ENCODE data around the gene PBX1. TPM values are rescaled to one million over a fixed set of nuclear protein-coding genes. Genes with fewer than 3 reads are reported as not detected.

The PBX1 gene
- total RNA-seq, 8 experiments from 2014 or later, result 27.8 to 268 (median 147) TPM

DNA sequence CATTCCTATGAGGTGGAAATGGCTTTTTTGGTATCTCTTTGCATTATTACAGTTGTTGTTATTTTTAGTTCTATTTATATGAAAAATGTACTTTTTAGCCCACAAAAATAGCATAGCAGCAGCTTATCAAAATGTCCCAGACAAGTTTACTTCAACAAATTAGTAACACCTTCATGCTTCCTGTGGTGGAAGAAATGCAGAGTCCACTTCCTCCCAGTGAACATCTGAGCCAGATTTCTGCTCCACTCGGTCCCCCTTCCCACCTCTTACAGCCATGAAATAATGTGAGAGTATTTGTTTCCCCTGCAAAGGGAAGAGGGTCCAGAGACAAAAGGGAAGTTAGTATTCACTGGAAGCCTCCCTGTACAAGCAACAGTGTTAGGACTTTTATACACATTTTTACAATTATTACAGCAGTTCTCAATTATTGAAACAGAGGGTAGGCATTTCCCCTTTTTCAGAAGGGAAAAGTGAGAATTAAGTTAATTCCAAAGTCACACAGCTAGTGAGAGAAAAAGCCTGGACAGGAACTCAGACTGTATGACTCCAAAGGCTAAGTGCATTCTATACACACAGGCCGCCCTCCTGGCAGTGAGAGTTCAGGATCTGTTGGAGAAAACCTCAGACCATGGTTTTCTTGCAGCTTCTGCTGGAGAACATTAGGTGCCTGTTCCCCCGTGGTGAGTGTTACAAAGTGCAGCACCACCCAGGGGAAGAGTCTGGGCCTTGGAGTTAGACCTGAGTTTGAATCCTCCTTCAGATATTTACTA is 126.5 kb downstream of the PBX1 start:
- Histone ChIP-seq H3K27ac (no peak overlapping the region), H3K4me1 (replicated peaks in 1 of 2) (peaks cover 25 to 38% of the 10 kb centered on the region in 2 donors), H3K4me3 (no peak overlapping the region)
- no peak for ATAC-seq (replicated peaks in 6 of 8)
- WGBS, 10 experiments, result 0 to 100% (median 91%) methylated on average over 1 to 3 of the region's 3 CpGs; no CpG with 5 or more reads in 2 of the 10 experiments
- in situ Hi-C loops (cut with MboI; ENCODE audit: low pct_unique_long_range_greater_than_20kb in 2 of 9, low sequenced_read_pairs in 9 of 9, unreplicated experiment in 9 of 9), result no loop called here

DNA sequence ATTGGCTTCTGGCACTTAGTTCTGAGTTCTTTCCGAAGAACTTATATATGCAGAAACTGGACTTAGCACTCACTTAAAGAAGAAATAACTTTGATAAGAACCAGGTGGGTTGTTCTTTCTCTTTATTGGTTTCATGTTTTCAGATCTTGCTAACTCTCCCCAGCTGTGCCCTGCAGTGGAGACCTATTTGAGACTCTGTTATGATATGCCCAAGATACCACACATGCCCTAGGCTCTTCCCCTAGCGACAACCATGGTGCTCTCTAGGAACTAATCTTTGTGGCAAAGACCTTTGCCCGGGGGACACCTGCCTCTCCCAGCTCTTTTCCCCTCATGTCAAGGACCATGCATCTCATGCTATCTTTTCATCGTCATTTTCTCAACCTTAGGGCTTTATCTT is 128.8 kb downstream of the PBX1 start:
- no peak for ATAC-seq (replicated peaks in 6 of 8)
- no peak overlapping the region for H3K27ac ChIP-seq
- WGBS, 10 experiments, result 71 to 100% (median 98%) methylated on average over 1 to 4 of the region's 4 CpGs
- H3K4me3 ChIP-seq, result no peak overlapping the region
- in situ Hi-C loops (cut with MboI; ENCODE audit: low pct_unique_long_range_greater_than_20kb in 2 of 9, low sequenced_read_pairs in 9 of 9, unreplicated experiment in 9 of 9), result no loop called here
- H3K4me1 ChIP-seq (replicated peaks in 1 of 2), result peaks cover 39 to 53% of the 10 kb centered on the region in 2 donors

GRCh38 chr1:164688791-164689190 is 129.8 kb downstream of the PBX1 start:
- in situ Hi-C loops (cut with MboI; ENCODE audit: low pct_unique_long_range_greater_than_20kb in 2 of 9, low sequenced_read_pairs in 9 of 9, unreplicated experiment in 9 of 9), result no loop called here
- peak in 5 of 8 experiments; percentile 34 to 50 (median 40) for ATAC-seq (replicated peaks in 6 of 8)
- 41 to 96% (median 79%) methylated on average over 1 to 11 of the region's 11 CpGs for WGBS, 10 experiments
- Histone ChIP-seq H3K4me1 (replicated peaks in 1 of 2) (peaks cover 42 to 56% of the 10 kb centered on the region in 2 donors), H3K27ac (peak overlapping the region; percentile 73 to 75), H3K4me3 (no peak overlapping the region)

GRCh38 chr1:164689672-164690511 is 130.9 kb downstream of the PBX1 start:
- Histone ChIP-seq H3K4me1 (replicated peaks in 1 of 2) (peaks cover 38 to 57% of the 10 kb centered on the region in 2 donors), H3K27ac (peak overlapping the region; percentile 73 to 75), H3K4me3 (peak overlapping the region in 3 of 5 donors; percentile 2 to 7 (median 6))
- peak in 7 of 8 experiments; percentile 55 to 93 (median 90) for ATAC-seq (replicated peaks in 6 of 8)
- in situ Hi-C loops (cut with MboI; ENCODE audit: low pct_unique_long_range_greater_than_20kb in 2 of 9, low sequenced_read_pairs in 9 of 9, unreplicated experiment in 9 of 9), result no loop called here
- 7 to 80% (median 32%) methylated on average over 1 to 13 of the region's 13 CpGs; no CpG with 5 or more reads in 1 of the 10 experiments for WGBS, 10 experiments

DNA sequence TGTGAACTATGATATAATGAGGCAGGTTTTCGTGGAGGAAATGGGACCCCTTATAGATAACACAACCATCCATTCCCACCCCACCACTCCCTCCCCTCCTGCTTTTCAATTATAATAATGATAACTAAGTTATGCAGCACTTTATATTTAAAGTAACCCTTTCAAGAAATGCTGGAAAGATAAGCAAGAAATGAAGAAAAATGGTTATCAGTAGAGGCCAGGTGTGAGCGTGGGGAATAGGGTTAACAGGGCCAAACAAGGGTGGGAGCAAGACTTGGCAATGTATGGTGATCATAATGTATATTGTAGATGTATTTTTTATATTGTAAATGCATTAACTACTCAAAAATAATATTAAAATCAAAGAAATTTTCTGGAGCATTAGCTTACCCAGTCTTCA is 133.4 kb downstream of the PBX1 start:
- Histone ChIP-seq H3K27ac (no peak overlapping the region), H3K4me1 (replicated peaks in 1 of 2) (peaks cover 49 to 78% of the 10 kb centered on the region in 2 donors), H3K4me3 (no peak overlapping the region)
- in situ Hi-C loops (cut with MboI; ENCODE audit: low pct_unique_long_range_greater_than_20kb in 2 of 9, low sequenced_read_pairs in 9 of 9, unreplicated experiment in 9 of 9), result no loop called here
- no peak for ATAC-seq (replicated peaks in 6 of 8)
- 51 to 100% (median 94%) methylated on average over 1 to 2 of the region's 2 CpGs; no CpG with 5 or more reads in 1 of the 10 experiments for WGBS, 10 experiments

DNA sequence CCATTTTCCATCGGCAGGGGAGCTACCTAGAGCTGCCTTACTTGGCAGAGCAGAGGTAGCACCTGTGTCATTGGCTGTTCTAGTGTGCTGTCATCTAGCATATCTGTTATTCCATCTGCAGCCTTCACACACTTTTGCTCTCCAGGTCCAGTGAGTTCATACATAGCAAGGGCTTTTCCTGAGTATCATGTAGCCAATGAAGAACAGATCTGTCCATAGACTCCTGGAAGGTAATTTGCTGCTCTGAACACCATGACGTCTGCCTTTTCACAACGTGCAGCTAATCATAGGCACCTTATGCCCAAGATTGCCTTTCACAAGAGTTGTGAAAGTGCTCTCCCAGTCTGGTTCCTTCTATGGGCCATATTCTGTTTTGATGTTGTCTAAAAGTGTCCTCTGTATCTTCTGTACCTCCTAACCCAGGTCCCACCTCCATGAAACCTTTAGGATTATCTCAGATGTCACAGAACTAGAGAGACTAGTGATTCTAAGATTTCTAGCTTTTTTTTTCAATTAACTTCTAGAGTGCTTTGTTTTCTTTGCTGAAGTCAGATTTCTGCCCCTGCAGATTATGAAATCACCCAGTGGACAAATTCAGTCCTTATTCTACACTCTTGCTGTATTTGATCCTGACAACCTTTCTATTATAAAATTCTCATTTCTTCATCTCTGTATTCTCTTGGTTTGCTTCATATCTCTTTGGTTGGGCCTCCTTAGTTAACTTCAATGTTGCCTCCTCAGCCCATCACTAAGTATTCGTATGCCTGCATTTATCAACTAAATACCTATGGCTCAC is 134.8 kb downstream of the PBX1 start:
- peaks cover 50 to 82% of the 10 kb centered on the region in 2 donors for H3K4me1 ChIP-seq (replicated peaks in 1 of 2)
- no peak for ATAC-seq (replicated peaks in 6 of 8)
- WGBS, 10 experiments, result 80 to 100% (median 100%) methylated on average over 1 to 4 of the region's 4 CpGs
- no peak overlapping the region for H3K4me3 ChIP-seq
- no peak overlapping the region for H3K27ac ChIP-seq
- in situ Hi-C loops (cut with MboI; ENCODE audit: low pct_unique_long_range_greater_than_20kb in 2 of 9, low sequenced_read_pairs in 9 of 9, unreplicated experiment in 9 of 9), result no loop called here

GRCh38 chr1:164694505-164694904 is 135.5 kb downstream of the PBX1 start:
- no peak overlapping the region for H3K27ac ChIP-seq
- ATAC-seq (replicated peaks in 6 of 8), result no peak
- no peak overlapping the region for H3K4me3 ChIP-seq
- H3K4me1 ChIP-seq (replicated peaks in 1 of 2), result peaks cover 50 to 82% of the 10 kb centered on the region in 2 donors
- WGBS, 10 experiments, result 72 to 100% (median 93%) methylated on average over 1 to 2 of the region's 2 CpGs; no CpG with 5 or more reads in 1 of the 10 experiments
- in situ Hi-C loops (cut with MboI; ENCODE audit: low pct_unique_long_range_greater_than_20kb in 2 of 9, low sequenced_read_pairs in 9 of 9, unreplicated experiment in 9 of 9), result no loop called here

DNA sequence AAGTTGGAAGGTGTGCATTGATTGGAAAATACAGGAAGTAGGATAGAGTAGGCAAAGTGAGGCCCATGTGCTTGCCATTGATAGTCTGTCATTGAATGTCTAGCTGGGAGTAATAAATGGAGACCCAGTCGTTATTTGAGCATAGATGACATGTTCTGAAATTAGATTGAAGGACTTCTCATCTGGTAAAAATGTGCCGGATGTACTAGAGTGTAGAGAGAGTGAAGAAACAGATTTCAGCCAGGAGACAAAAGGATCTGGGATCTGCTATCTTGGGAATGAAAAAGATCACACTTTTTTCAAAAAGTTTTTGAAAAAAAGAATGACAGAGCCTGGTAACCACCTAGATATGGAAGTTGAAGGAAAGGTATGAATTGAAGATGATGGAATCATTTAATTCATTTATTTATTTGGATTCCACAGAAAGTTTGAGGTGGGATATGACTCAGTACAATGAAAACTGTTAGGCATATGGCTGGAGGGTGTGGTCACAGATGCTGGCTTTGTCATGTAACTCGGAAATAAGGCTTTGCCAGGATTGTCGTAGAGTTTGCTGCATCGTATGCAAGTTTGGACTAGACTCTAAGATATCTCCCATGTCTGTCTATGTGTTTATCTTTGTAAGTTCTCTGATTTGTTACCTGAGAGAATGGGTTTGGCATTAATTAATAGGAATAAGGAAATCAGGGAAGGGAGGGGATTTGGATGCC is 137.1 kb downstream of the PBX1 start:
- 5 to 90% (median 79%) methylated on average over 1 to 5 of the region's 5 CpGs; no CpG with 5 or more reads in 1 of the 10 experiments for WGBS, 10 experiments
- in situ Hi-C loops (cut with MboI; ENCODE audit: low pct_unique_long_range_greater_than_20kb in 2 of 9, low sequenced_read_pairs in 9 of 9, unreplicated experiment in 9 of 9), result no loop called here
- Histone ChIP-seq H3K27ac (no peak overlapping the region), H3K4me1 (replicated peaks in 1 of 2) (peaks cover 50 to 82% of the 10 kb centered on the region in 2 donors), H3K4me3 (no peak overlapping the region)
- peak in 3 of 8 experiments; percentile 51 to 91 (median 83) for ATAC-seq (replicated peaks in 6 of 8)

DNA sequence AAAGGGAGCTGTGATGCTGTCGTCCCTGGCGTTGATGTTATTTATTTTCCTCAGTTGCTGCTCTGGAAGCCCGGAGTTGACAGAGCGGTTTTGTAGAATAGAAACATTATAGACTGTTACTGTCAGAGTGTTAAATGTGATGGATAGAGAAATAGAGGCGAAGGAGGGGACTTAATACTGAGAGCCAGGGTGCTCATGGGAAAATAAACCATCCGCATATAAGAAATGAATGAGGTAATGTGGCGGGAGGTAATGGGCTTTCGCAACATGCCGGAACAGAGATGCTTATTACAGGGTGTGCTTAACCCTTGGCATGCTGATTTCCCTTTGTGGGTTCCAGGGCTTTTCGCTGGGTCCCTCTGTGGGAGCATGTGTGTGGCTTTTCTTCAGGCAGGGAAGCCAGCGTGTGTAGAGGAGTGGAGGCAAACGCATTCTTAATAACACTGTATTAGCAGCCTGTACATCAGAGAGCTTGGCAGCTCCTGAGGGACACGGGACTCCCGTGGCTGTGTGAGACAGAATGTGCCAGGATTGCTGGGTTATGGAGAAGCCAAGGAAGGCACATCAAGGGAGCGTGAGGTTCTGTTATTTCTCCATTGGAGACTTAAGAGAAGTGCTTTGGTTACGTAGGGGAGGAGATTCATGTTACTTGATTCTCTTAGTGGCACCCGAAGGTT is 141.0 kb downstream of the PBX1 start:
- 33 to 80% (median 62%) methylated on average over 3 to 16 of the region's 17 CpGs; no CpG with 5 or more reads in 1 of the 10 experiments for WGBS, 10 experiments
- peak overlapping the region; percentile 77 to 78 for H3K27ac ChIP-seq
- in situ Hi-C loops (cut with MboI; ENCODE audit: low pct_unique_long_range_greater_than_20kb in 2 of 9, low sequenced_read_pairs in 9 of 9, unreplicated experiment in 9 of 9), result no loop called here
- peak in 6 of 8 experiments; percentile 11 to 56 (median 50) for ATAC-seq (replicated peaks in 6 of 8)
- peak overlapping the region in 1 of 5 donors; percentile 15 for H3K4me3 ChIP-seq
- H3K4me1 ChIP-seq (replicated peaks in 1 of 2), result peaks cover 75 to 100% of the 10 kb centered on the region in 2 donors

DNA sequence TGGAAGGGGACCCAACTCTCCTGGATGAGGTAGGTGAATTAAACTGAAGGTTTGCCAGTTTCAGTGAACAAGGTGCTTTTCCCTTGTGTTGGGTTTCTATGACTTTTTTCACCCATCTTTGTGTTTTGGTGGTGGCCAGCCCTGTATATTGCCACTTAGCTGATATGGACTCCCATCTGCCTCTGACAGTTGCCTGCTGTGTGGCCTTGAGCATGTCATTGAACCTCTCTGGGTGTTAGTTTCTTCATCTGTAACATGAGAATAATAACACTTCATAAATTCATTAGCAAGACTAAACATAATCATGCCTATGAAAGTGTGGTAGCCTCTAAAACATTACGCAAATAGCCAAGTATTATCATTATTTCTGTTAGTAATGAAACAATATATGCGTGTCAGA is 141.7 kb downstream of the PBX1 start:
- H3K4me3 ChIP-seq, result no peak overlapping the region
- peaks cover 77 to 100% of the 10 kb centered on the region in 2 donors for H3K4me1 ChIP-seq (replicated peaks in 1 of 2)
- in situ Hi-C loops (cut with MboI; ENCODE audit: low pct_unique_long_range_greater_than_20kb in 2 of 9, low sequenced_read_pairs in 9 of 9, unreplicated experiment in 9 of 9), result no loop called here
- no peak for ATAC-seq (replicated peaks in 6 of 8)
- peak overlapping the region in 1 of 2 donors; percentile 78 for H3K27ac ChIP-seq
- 80 to 100% (median 96%) methylated on average over 1 to 2 of the region's 2 CpGs; no CpG with 5 or more reads in 2 of the 10 experiments for WGBS, 10 experiments

DNA sequence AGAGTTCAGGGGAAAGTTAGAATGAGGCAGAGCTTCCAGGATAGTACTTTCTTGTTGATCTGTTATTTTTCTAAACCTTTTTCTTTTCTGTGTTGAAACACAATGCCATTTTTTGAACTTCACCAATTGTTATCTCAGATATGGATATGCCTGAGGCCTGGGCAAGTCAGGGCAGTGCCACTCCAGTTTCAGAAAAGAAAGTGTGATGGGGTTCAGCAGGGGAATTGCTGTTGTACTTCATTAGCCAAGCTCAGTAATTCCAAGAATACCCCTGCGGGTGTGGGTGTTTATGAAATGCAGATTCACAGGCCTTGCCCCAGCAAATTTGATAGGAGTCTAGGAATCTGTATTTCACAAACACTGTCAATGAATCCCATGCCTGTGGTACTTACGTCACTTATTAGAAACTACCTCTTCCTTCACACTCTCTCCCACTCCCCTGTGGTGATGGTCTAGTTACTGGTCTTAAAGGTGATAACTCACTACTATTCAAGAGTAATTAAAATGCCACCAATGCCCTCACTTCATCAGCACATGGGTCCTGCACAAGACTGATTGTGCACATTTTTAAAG is 142.3 kb downstream of the PBX1 start:
- in situ Hi-C loops (cut with MboI; ENCODE audit: low pct_unique_long_range_greater_than_20kb in 2 of 9, low sequenced_read_pairs in 9 of 9, unreplicated experiment in 9 of 9), result no loop called here
- Histone ChIP-seq H3K27ac (no peak overlapping the region), H3K4me3 (no peak overlapping the region), H3K4me1 (replicated peaks in 1 of 2) (peaks cover 82 to 100% of the 10 kb centered on the region in 2 donors)
- WGBS, 10 experiments, result 29 to 100% (median 100%) methylated on average over 1 to 2 of the region's 2 CpGs; no CpG with 5 or more reads in 1 of the 10 experiments
- ATAC-seq (replicated peaks in 6 of 8), result peak in 3 of 8 experiments; percentile 15 to 51 (median 51)
